ENCODE results near the gene KRTAP10-11. TPM values are rescaled to one million over a fixed set of nuclear protein-coding genes. Genes with fewer than 3 reads are reported as not detected.

Gene KRTAP10-11
- total RNA-seq, 1 donor from 2014 or later: not detected

- TF ChIP-seq CTCF (IDR thresholded peaks at IDR 0.05): no peak
- Mint-ChIP-seq H3K36me3 (ENCODE audit: unreplicated experiment) (no peaks in the 10 kb centered on the region), H3K9me3 (ENCODE audit: unreplicated experiment) (no peaks in the 10 kb centered on the region), H3K4me1 (ENCODE audit: unreplicated experiment) (no peaks in the 10 kb centered on the region), H3K27me3 (ENCODE audit: unreplicated experiment) (peaks cover 6% of the 10 kb centered on the region), H3K27ac (ENCODE audit: unreplicated experiment) (no peak overlapping the region), H3K4me3 (ENCODE audit: unreplicated experiment) (no peak overlapping the region)
- DNase-seq (ENCODE audit: extremely low spot score, unreplicated experiment): peak; percentile 64
Measured at GRCh38 chr21:44650265-44650972, 4.2 kb downstream of the KRTAP10-11 start.

GRCh38 chr21:44650973-44651675 is 4.9 kb downstream of the KRTAP10-11 start:
- no peak overlapping the region for H3K27ac Mint-ChIP-seq (ENCODE audit: unreplicated experiment)
- H3K4me1 Mint-ChIP-seq (ENCODE audit: unreplicated experiment): no peaks in the 10 kb centered on the region
- peak; percentile 56 for DNase-seq (ENCODE audit: extremely low spot score, unreplicated experiment)
- H3K9me3 Mint-ChIP-seq (ENCODE audit: unreplicated experiment): peaks cover 4% of the 10 kb centered on the region
- no peak for TF ChIP-seq CTCF (IDR thresholded peaks at IDR 0.05)
- H3K27me3 Mint-ChIP-seq (ENCODE audit: unreplicated experiment): peaks cover 6% of the 10 kb centered on the region
- H3K36me3 Mint-ChIP-seq (ENCODE audit: unreplicated experiment): no peaks in the 10 kb centered on the region
- H3K4me3 Mint-ChIP-seq (ENCODE audit: unreplicated experiment): no peak overlapping the region

- no peaks in the 10 kb centered on the region for H3K4me1 Mint-ChIP-seq (ENCODE audit: unreplicated experiment)
- no peak for TF ChIP-seq CTCF (IDR thresholded peaks at IDR 0.05)
- H3K4me3 Mint-ChIP-seq (ENCODE audit: unreplicated experiment): no peak overlapping the region
- DNase-seq (ENCODE audit: extremely low spot score, unreplicated experiment): peak; percentile 75
- H3K27ac Mint-ChIP-seq (ENCODE audit: unreplicated experiment): no peak overlapping the region
- peaks cover 11% of the 10 kb centered on the region for H3K9me3 Mint-ChIP-seq (ENCODE audit: unreplicated experiment)
- no peaks in the 10 kb centered on the region for H3K36me3 Mint-ChIP-seq (ENCODE audit: unreplicated experiment)
- H3K27me3 Mint-ChIP-seq (ENCODE audit: unreplicated experiment): no peaks in the 10 kb centered on the region
Measured at GRCh38 chr21:44653123-44653522, 6.9 kb downstream of the KRTAP10-11 start.

GRCh38 chr21:44653656-44654575 is 7.7 kb downstream of the KRTAP10-11 start:
- no peak for TF ChIP-seq CTCF (IDR thresholded peaks at IDR 0.05)
- no peak overlapping the region for H3K27ac Mint-ChIP-seq (ENCODE audit: unreplicated experiment)
- peaks cover 11% of the 10 kb centered on the region for H3K9me3 Mint-ChIP-seq (ENCODE audit: unreplicated experiment)
- no peak overlapping the region for H3K4me3 Mint-ChIP-seq (ENCODE audit: unreplicated experiment)
- H3K27me3 Mint-ChIP-seq (ENCODE audit: unreplicated experiment): peaks cover 5% of the 10 kb centered on the region
- H3K4me1 Mint-ChIP-seq (ENCODE audit: unreplicated experiment): no peaks in the 10 kb centered on the region
- H3K36me3 Mint-ChIP-seq (ENCODE audit: unreplicated experiment): no peaks in the 10 kb centered on the region
- DNase-seq (ENCODE audit: extremely low spot score, unreplicated experiment): peak; percentile 80

Measured in osteocyte (in vitro differentiated cells).